ENCODE measurements around the gene DAPK3.

DNA sequence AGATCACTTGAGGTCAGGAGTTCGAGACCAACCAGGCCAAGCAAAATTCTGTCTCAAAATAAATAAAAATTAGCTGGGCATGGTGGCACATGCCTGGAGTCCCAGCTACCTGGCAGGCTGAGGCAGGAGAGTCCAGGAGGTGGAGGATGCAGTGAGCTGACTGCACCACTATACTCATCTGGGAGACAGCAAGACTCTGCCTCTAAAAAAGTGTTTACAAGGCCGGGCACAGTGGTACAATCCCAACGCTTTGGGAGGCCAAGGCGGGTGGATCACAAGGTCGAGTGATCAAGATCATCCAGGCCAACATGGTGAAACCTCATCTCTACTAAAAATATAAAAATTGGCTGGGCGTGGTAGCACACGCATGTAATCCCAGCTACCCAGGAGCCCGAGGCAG, 4.2 kb upstream of the DAPK3 start:
- TF ChIP-seq, protein P1, sequence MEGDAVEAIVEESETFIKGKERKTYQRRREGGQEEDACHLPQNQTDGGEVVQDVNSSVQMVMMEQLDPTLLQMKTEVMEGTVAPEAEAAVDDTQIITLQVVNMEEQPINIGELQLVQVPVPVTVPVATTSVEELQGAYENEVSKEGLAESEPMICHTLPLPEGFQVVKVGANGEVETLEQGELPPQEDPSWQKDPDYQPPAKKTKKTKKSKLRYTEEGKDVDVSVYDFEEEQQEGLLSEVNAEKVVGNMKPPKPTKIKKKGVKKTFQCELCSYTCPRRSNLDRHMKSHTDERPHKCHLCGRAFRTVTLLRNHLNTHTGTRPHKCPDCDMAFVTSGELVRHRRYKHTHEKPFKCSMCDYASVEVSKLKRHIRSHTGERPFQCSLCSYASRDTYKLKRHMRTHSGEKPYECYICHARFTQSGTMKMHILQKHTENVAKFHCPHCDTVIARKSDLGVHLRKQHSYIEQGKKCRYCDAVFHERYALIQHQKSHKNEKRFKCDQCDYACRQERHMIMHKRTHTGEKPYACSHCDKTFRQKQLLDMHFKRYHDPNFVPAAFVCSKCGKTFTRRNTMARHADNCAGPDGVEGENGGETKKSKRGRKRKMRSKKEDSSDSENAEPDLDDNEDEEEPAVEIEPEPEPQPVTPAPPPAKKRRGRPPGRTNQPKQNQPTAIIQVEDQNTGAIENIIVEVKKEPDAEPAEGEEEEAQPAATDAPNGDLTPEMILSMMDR (IDR thresholded peaks at IDR 0.05; ENCODE audit: poor library complexity, severe bottlenecking) = no peak
- TF ChIP-seq EZH2 (IDR thresholded peaks at IDR 0.05; ENCODE audit: borderline replicate concordance, insufficient read depth, low read length, poor library complexity, severe bottlenecking) = no peak
- no peak for TF ChIP-seq RAD21 (conservative IDR thresholded peaks at IDR 0.05)
- no peak for TF ChIP-seq POLR2AphosphoS5 (IDR thresholded peaks at IDR 0.05)
- TF ChIP-seq TAF1 (IDR thresholded peaks at IDR 0.05; ENCODE audit: low read depth) = no peak
- no peak for TF ChIP-seq SMC3 (conservative IDR thresholded peaks at IDR 0.05; ENCODE audit: poor library complexity)
- no peak for TF ChIP-seq EP300 (conservative IDR thresholded peaks at IDR 0.05; ENCODE audit: poor library complexity, severe bottlenecking)
- TF ChIP-seq MXI1 (conservative IDR thresholded peaks at IDR 0.05; ENCODE audit: poor library complexity, severe bottlenecking) = no peak
- TF ChIP-seq REST (IDR thresholded peaks at IDR 0.05; ENCODE audit: borderline replicate concordance) = no peak
